T-helper 1 cell treated with Interleukin-12 subunit alpha and Interleukin-12 subunit beta and Interleukin-4 antibody, amounts not matched to agents 30 μg/mL and 1 μg/mL, for 36 hours (primary cell): ENCODE data around the gene MRPS26.

ENCODE experiments used
- H3K27ac Mint-ChIP-seq: one replicate; pipeline ENCODE4 v1.8.0; 2021; ENCODE audit warnings: mild to moderate bottlenecking, mixed read lengths
- H3K27me3 Mint-ChIP-seq: one replicate; pipeline ENCODE4 v1.8.0; 2021; ENCODE audit warnings: low read depth, mixed read lengths
- H3K36me3 Mint-ChIP-seq: one replicate; pipeline ENCODE4 v1.8.0; 2021; ENCODE audit warnings: low read depth, mixed read lengths
- H3K4me1 Mint-ChIP-seq: one replicate; pipeline ENCODE4 v1.8.0; 2021; ENCODE audit warnings: low read depth, mixed read lengths
- H3K4me3 Mint-ChIP-seq: one replicate; pipeline ENCODE4 v1.8.0; 2021; ENCODE audit warnings: mild to moderate bottlenecking, moderate library complexity, mixed read lengths
- H3K9me3 Mint-ChIP-seq: one replicate; pipeline ENCODE4 v1.8.0; 2021; ENCODE audit warnings: mixed read lengths

The MRPS26 gene

GRCh38 chr20:3031524-3032147 lies 14.2 kb upstream of the MRPS26 start:
- no peak overlapping the region for H3K4me3 Mint-ChIP-seq
- H3K27ac Mint-ChIP-seq = no peak overlapping the region
- H3K36me3 Mint-ChIP-seq = peaks cover 35% of the 10 kb centered on the region
- no peaks in the 10 kb centered on the region for H3K4me1 Mint-ChIP-seq
- no peaks in the 10 kb centered on the region for H3K9me3 Mint-ChIP-seq
- no peaks in the 10 kb centered on the region for H3K27me3 Mint-ChIP-seq

GRCh38 chr20:3032624-3033023 lies 13.2 kb upstream of the MRPS26 start:
- H3K9me3 Mint-ChIP-seq = no peaks in the 10 kb centered on the region
- H3K27ac Mint-ChIP-seq = no peak overlapping the region
- no peak overlapping the region for H3K4me3 Mint-ChIP-seq
- H3K27me3 Mint-ChIP-seq = no peaks in the 10 kb centered on the region
- H3K36me3 Mint-ChIP-seq = peaks cover 27% of the 10 kb centered on the region
- no peaks in the 10 kb centered on the region for H3K4me1 Mint-ChIP-seq

- H3K4me3 Mint-ChIP-seq = no peak overlapping the region
- H3K27ac Mint-ChIP-seq = no peak overlapping the region
Measured at GRCh38 chr20:3037654-3038053, 8.2 kb upstream of the MRPS26 start.

GRCh38 chr20:3038454-3038853 lies 7.4 kb upstream of the MRPS26 start:
- H3K9me3 Mint-ChIP-seq = no peaks in the 10 kb centered on the region
- H3K27ac Mint-ChIP-seq = no peak overlapping the region
- H3K27me3 Mint-ChIP-seq = no peaks in the 10 kb centered on the region
- H3K36me3 Mint-ChIP-seq = peaks cover 34% of the 10 kb centered on the region
- H3K4me3 Mint-ChIP-seq = no peak overlapping the region
- peaks cover 14% of the 10 kb centered on the region for H3K4me1 Mint-ChIP-seq

More at GRCh38 chr20:3037654-3038053, 8.2 kb upstream of the MRPS26 start:
- peaks cover 34% of the 10 kb centered on the region for H3K36me3 Mint-ChIP-seq
- H3K27me3 Mint-ChIP-seq = no peaks in the 10 kb centered on the region
- H3K9me3 Mint-ChIP-seq = no peaks in the 10 kb centered on the region
- peaks cover 14% of the 10 kb centered on the region for H3K4me1 Mint-ChIP-seq

GRCh38 chr20:3039426-3039825 lies 6.4 kb upstream of the MRPS26 start:
- peaks cover 34% of the 10 kb centered on the region for H3K36me3 Mint-ChIP-seq
- H3K4me1 Mint-ChIP-seq = peaks cover 16% of the 10 kb centered on the region
- H3K27me3 Mint-ChIP-seq = no peaks in the 10 kb centered on the region
- H3K27ac Mint-ChIP-seq = no peak overlapping the region
- H3K9me3 Mint-ChIP-seq = no peaks in the 10 kb centered on the region
- H3K4me3 Mint-ChIP-seq = no peak overlapping the region

GRCh38 chr20:3040086-3040485 lies 5.8 kb upstream of the MRPS26 start:
- H3K4me3 Mint-ChIP-seq = no peak overlapping the region
- peaks cover 19% of the 10 kb centered on the region for H3K4me1 Mint-ChIP-seq
- no peaks in the 10 kb centered on the region for H3K9me3 Mint-ChIP-seq
- peaks cover 29% of the 10 kb centered on the region for H3K36me3 Mint-ChIP-seq
- no peaks in the 10 kb centered on the region for H3K27me3 Mint-ChIP-seq
- peak overlapping the region; percentile 3 for H3K27ac Mint-ChIP-seq

GRCh38 chr20:3041854-3042409 lies 3.9 kb upstream of the MRPS26 start:
- peaks cover 25% of the 10 kb centered on the region for H3K4me1 Mint-ChIP-seq
- H3K27ac Mint-ChIP-seq = no peak overlapping the region
- peaks cover 18% of the 10 kb centered on the region for H3K36me3 Mint-ChIP-seq
- no peak overlapping the region for H3K4me3 Mint-ChIP-seq
- H3K27me3 Mint-ChIP-seq = no peaks in the 10 kb centered on the region
- H3K9me3 Mint-ChIP-seq = no peaks in the 10 kb centered on the region

- Mint-ChIP-seq H3K36me3 (peaks cover 18% of the 10 kb centered on the region), H3K4me3 (no peak overlapping the region), H3K27me3 (no peaks in the 10 kb centered on the region), H3K9me3 (no peaks in the 10 kb centered on the region), H3K27ac (no peak overlapping the region), H3K4me1 (peaks cover 29% of the 10 kb centered on the region)
Measured at GRCh38 chr20:3042625-3043024, 3.2 kb upstream of the MRPS26 start.

GRCh38 chr20:3043322-3043721 lies 2.5 kb upstream of the MRPS26 start, which contains the start of gene GNRH2:
TSS of gene GNRH2 (plus strand) at chr20:3043622. CDS start at chr20:3044415, 793 bp downstream.
- Mint-ChIP-seq H3K9me3 (no peaks in the 10 kb centered on the region), H3K4me3 (no peak within 1 kb of the TSS)

GRCh38 chr20:3044336-3044965 lies 1.4 kb upstream of the MRPS26 start:
- peaks cover 17% of the 10 kb centered on the region for H3K36me3 Mint-ChIP-seq
- H3K27me3 Mint-ChIP-seq = no peaks in the 10 kb centered on the region
- H3K4me1 Mint-ChIP-seq = peaks cover 36% of the 10 kb centered on the region

More at GRCh38 chr20:3043322-3043721, 2.5 kb upstream of the MRPS26 start, which contains the start of gene GNRH2:
- H3K4me1 Mint-ChIP-seq = peaks cover 33% of the 10 kb centered on the region
- peak within 1 kb of the TSS; percentile 55 for H3K27ac Mint-ChIP-seq
- H3K27me3 Mint-ChIP-seq = no peaks in the 10 kb centered on the region
- H3K36me3 Mint-ChIP-seq = peaks cover 19% of the 10 kb centered on the region

GRCh38 chr20:3045042-3045815 lies 623 bp upstream of the MRPS26 start:
- Mint-ChIP-seq H3K9me3 (no peaks in the 10 kb centered on the region), H3K4me1 (peaks cover 33% of the 10 kb centered on the region), H3K27me3 (no peaks in the 10 kb centered on the region), H3K4me3 (peak overlapping the region; percentile 83), H3K27ac (peak overlapping the region; percentile 86), H3K36me3 (peaks cover 20% of the 10 kb centered on the region)

More at GRCh38 chr20:3044336-3044965, 1.4 kb upstream of the MRPS26 start:
- no peaks in the 10 kb centered on the region for H3K9me3 Mint-ChIP-seq
- H3K27ac Mint-ChIP-seq = no peak overlapping the region
- peak overlapping the region; percentile 50 for H3K4me3 Mint-ChIP-seq

GRCh38 chr20:3046677-3047462 lies 1.0 kb downstream of the MRPS26 start:
- H3K9me3 Mint-ChIP-seq = no peaks in the 10 kb centered on the region
- H3K4me1 Mint-ChIP-seq = peaks cover 23% of the 10 kb centered on the region
- no peaks in the 10 kb centered on the region for H3K27me3 Mint-ChIP-seq
- peak overlapping the region; percentile 84 for H3K4me3 Mint-ChIP-seq
- peak overlapping the region; percentile 55 for H3K27ac Mint-ChIP-seq
- H3K36me3 Mint-ChIP-seq = peaks cover 18% of the 10 kb centered on the region

GRCh38 chr20:3047486-3048419 lies 1.9 kb downstream of the MRPS26 start:
- Mint-ChIP-seq H3K27me3 (no peaks in the 10 kb centered on the region), H3K27ac (no peak overlapping the region), H3K36me3 (peaks cover 17% of the 10 kb centered on the region), H3K4me1 (peaks cover 22% of the 10 kb centered on the region), H3K9me3 (no peaks in the 10 kb centered on the region), H3K4me3 (peak overlapping the region; percentile 42)
